Fibroblast of the aortic adventitia (primary cell): ENCODE measurements around the gene KIF16B. TPM values are rescaled to one million over a fixed set of nuclear protein-coding genes. Genes with fewer than 3 reads are reported as not detected.

ENCODE experiments used
- DNase-seq: peaks from one replicate; pipeline ENCODE4 v3.0.0-alpha.2; 2010; ENCODE audit warnings: low read depth
- H3K4me3 ChIP-seq: 2 replicates; pipeline ENCODE4 v1.5.1; 2011; ENCODE audit warnings: low read depth, mild to moderate bottlenecking, control low read depth, low read length, moderate library complexity
- total RNA-seq: library from RNA; depleted of rRNA; stranded (reverse); fragments of >200 nt; gene quantifications from 2 replicates; pipeline ENCODE4 v1.2.3, GENCODE V29; 2012; ENCODE audit warnings: low replicate concordance
- TF ChIP-seq, protein P1 (sequence below): IDR thresholded peaks from 2 replicates; pipeline ENCODE4 v1.5.1; 2011; ENCODE audit warnings: mild to moderate bottlenecking, low read length, control low read depth, inconsistent platforms; ENCODE audit not compliant: insufficient read depth

Gene KIF16B
- total RNA-seq, 1 donor, result 14.5 TPM

DNA sequence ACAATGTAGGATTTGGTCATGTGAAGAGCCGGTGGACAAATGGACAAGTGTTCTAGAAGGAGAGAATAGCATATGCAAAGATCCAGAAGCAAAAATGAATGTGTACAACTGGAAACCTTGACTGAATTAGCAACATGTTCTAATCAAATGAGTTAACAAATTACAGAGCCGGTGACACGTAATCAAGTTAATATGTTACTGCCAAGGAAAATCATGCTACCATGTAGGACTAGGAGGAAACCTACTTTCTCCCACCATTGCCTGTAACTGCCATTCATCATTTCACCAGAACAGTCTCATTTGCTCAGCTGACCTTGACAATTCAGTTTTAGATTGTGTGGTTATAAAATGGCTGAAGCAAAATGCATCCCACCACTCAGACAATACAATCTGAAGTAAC lies 179.4 kb downstream of the KIF16B start:
- TF ChIP-seq, protein P1, sequence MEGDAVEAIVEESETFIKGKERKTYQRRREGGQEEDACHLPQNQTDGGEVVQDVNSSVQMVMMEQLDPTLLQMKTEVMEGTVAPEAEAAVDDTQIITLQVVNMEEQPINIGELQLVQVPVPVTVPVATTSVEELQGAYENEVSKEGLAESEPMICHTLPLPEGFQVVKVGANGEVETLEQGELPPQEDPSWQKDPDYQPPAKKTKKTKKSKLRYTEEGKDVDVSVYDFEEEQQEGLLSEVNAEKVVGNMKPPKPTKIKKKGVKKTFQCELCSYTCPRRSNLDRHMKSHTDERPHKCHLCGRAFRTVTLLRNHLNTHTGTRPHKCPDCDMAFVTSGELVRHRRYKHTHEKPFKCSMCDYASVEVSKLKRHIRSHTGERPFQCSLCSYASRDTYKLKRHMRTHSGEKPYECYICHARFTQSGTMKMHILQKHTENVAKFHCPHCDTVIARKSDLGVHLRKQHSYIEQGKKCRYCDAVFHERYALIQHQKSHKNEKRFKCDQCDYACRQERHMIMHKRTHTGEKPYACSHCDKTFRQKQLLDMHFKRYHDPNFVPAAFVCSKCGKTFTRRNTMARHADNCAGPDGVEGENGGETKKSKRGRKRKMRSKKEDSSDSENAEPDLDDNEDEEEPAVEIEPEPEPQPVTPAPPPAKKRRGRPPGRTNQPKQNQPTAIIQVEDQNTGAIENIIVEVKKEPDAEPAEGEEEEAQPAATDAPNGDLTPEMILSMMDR, result no peak
- no peak for DNase-seq
- no peak overlapping the region for H3K4me3 ChIP-seq

DNA sequence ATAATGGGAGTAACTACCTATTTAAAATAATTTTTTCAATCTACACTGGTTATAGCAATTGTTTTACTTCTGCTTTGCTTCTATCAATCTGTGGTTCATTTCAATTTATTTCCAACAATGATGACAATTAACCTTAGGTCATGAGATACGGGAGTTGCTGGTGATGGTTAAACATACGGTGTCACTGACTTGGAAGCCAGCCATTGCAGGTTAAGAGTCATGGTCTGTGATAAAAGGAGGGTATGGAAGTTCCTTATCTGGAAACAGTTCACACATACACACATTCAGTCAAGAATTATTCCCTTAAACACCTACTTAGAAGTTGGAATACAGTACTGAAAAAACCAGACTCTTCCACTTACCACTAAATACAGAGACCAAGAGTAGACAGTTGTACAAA lies 180.0 kb downstream of the KIF16B start:
- no peak for DNase-seq
- H3K4me3 ChIP-seq, result no peak overlapping the region
- TF ChIP-seq, protein P1, result no peak

DNA sequence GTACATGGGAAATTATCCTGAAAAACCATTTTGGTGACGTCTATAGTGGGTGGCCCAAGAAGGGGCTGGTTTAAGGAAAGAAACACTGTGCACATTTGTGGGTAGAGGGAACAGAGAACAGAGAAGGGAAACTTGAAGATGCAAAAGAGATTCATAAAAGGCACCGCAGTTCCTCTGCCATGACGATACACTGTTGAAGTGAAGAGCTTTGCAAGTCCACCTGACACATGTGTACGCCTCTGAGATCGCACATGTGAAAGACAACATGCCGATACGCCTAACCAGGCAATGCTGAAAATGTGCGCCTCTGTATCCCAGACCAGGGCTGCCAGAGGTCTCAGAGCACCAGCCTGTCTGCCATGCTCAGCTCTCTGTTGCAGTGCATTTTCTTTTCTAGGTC lies 180.9 kb downstream of the KIF16B start:
- TF ChIP-seq, protein P1, result no peak
- no peak overlapping the region for H3K4me3 ChIP-seq
- no peak for DNase-seq

DNA sequence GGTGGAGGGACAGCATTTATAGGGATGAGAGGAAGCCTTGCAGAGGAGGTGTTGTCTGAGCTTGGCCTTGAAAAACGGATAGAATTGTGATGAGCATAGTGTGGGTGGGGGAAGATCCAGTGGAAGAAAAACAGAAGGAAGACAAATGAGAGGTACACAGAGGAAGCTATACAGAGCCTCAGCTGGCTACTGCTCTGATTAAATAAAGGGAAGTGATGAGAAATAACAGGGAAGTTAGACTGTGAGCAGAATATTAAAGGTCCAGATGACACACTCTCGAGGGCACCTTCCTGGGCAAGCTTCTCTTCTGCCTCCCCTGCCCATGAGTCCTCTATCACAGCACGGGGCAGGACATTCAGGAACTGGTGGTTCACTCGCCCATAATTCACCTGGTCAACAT lies 182.3 kb downstream of the KIF16B start:
- no peak for DNase-seq
- TF ChIP-seq, protein P1, result no peak

DNA sequence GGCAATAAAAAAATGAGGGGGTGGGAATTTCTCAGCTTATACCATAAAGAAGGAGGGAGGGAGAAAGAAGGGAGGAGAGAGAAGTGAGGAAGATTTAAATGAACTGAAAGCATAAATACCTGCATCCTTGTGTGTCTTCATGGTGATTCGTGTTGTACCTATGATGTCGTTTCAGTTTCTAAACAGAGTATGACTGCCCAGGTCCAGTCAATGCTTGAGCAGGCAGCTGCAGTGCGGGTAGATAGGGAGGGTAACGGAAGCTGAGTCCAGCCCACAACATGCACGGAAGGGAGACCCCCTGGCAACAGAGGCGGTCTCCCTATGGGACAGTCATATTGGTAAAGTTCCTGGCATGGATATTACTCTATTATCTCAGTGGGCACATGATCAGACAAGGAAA lies 184.5 kb downstream of the KIF16B start:
- TF ChIP-seq, protein P1, result no peak
- H3K4me3 ChIP-seq, result no peak overlapping the region
- no peak for DNase-seq

More for the DNA sequence above, 182.3 kb downstream of the KIF16B start:
- H3K4me3 ChIP-seq, result no peak overlapping the region

DNA sequence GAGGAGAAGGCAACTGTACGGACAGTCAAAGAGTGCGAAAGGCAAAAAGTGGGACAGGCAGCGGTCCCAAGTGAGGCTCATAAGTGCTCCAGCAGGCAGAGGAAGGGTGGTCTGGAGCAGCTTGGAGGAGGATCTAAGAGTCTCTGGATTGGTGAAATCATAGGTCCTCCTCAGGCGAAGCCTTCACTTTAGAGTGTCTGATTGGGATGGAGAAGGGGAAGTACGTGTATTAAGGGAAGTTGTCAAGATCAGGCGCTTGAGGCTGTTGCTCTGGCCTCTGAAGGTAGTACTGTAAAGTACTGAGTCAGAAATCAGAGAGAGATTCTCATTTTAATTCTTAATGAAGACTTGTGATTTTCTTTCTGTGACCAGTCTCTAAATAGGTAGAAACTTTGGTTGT lies 185.6 kb downstream of the KIF16B start:
- H3K4me3 ChIP-seq, result no peak overlapping the region
- TF ChIP-seq, protein P1, result no peak

DNA sequence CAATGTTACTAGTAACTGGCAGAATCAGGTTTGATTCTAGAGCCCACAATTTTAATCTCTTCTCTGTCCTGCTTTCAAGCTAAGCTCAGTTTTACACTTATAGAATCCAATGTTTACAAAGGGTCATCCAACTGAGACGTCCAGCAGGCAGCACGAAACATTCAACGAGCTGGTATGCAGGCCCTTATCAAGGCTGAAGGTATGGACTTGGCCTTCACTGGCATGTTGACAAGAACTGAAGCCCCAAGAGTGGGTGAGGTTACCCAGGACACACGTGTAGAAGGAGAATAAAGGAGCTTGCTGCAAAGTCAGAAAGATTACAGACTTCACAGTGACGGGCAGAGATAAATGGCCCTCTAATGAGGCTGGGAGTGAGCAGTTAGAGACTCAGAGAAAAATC lies 187.4 kb downstream of the KIF16B start:
- no peak overlapping the region for H3K4me3 ChIP-seq
- TF ChIP-seq, protein P1, result no peak
- no peak for DNase-seq

More for the DNA sequence above, 185.6 kb downstream of the KIF16B start:
- DNase-seq, result no peak
